A673 (cell line): ENCODE data around the gene METTL8. TPM values are rescaled to one million over a fixed set of nuclear protein-coding genes. Genes with fewer than 3 reads are reported as not detected.

Source experiments
- BruUV-seq: library from RNA; stranded (reverse); fragments of 400-500 nt; replicated peaks from 2 replicates; lab custom pipeline; 2021; lab: Mats Ljungman, UMichigan
- CTCF ChIA-PET: fragments of 300-600 bp; sonication (Branson Sonifier 250); formaldehyde crosslinking; loops from one replicate; lab custom pipeline; 2022; ENCODE audit warnings: antibody characterized with exemption; lab: Charles Lee
- POLR2A ChIA-PET: fragments of 300-600 bp; sonication (Branson Sonifier 250); formaldehyde crosslinking; loops from one replicate; lab custom pipeline; 2022; ENCODE audit warnings: antibody characterized with exemption; ENCODE audit not compliant: low non-redundant PET; lab: Charles Lee
- DNase-seq: peaks from one replicate; pipeline ENCODE4 v3.0.0-alpha.2; 2015; ENCODE audit warnings: low spot score
- H3K27ac ChIP-seq: fragments of 200-600 bp; sonication (generic); 2 replicates; pipeline ENCODE4 v1.5.1; 2016; ENCODE audit warnings: mixed run types, low read depth, mild to moderate bottlenecking, mixed read lengths, antibody characterized with exemption, low read length; ENCODE audit not compliant: poor library complexity, severe bottlenecking
- H3K27me3 ChIP-seq: fragments of 200-600 bp; sonication (generic); replicated peaks from 2 replicates; pipeline ENCODE4 v1.6.1; 2017; ENCODE audit warnings: mixed run types, low read depth, mild to moderate bottlenecking, mixed read lengths, antibody characterized with exemption, low read length; ENCODE audit not compliant: insufficient read depth, poor library complexity
- H3K36me3 ChIP-seq: fragments of 200-600 bp; sonication (generic); 2 replicates; pipeline ENCODE4 v1.6.1; 2016; ENCODE audit warnings: mixed run types, mild to moderate bottlenecking, mixed read lengths, antibody characterized with exemption, low read length; ENCODE audit not compliant: insufficient read depth, poor library complexity, severe bottlenecking
- H3K4me1 ChIP-seq: fragments of 200-600 bp; sonication (generic); 2 replicates; pipeline ENCODE4 v1.6.1; 2017; ENCODE audit warnings: mixed run types, mild to moderate bottlenecking, mixed read lengths, antibody characterized with exemption, low read length; ENCODE audit not compliant: insufficient read depth, poor library complexity, severe bottlenecking
- H3K4me3 ChIP-seq: fragments of 200-600 bp; sonication (generic); 2 replicates; pipeline ENCODE4 v1.5.1; 2016; ENCODE audit warnings: low read depth, mixed run types, mild to moderate bottlenecking, mixed read lengths, low read length; ENCODE audit not compliant: poor library complexity, severe bottlenecking
- H3K9me3 ChIP-seq: fragments of 200-600 bp; sonication (generic); 2 replicates; pipeline ENCODE4 v1.6.1; 2016; ENCODE audit warnings: mixed run types, low read depth, mild to moderate bottlenecking, mixed read lengths, antibody characterized with exemption, low read length; ENCODE audit not compliant: poor library complexity, severe bottlenecking
- CTCF ChIP-seq: fragments of 300-800, 200-600 bp; sonication (generic); conservative IDR thresholded peaks from 2 replicates; pipeline ENCODE4 v1.5.1; 2017; ENCODE audit warnings: low read depth, mild to moderate bottlenecking, antibody characterized with exemption, low read length, moderate library complexity, mixed read lengths
- EZH2 ChIP-seq: fragments of 200-600 bp; sonication (generic); IDR thresholded peaks from 2 replicates; pipeline ENCODE4 v1.6.1; 2017; ENCODE audit warnings: borderline replicate concordance, low read depth, mild to moderate bottlenecking, mixed read lengths, antibody characterized with exemption, low read length; ENCODE audit not compliant: poor library complexity, severe bottlenecking
- intact Hi-C: fragments of 100-400 bp; cut with micrococcal nuclease; formaldehyde crosslinking; loops from one replicate; pipeline ENCODE4 v1.10.0; 2022; ENCODE audit not compliant: unreplicated experiment
- total RNA-seq: library from RNA; stranded (reverse); gene quantifications from 2 replicates; pipeline ENCODE4 v1.2.3, GENCODE V29; 2021

METTL8 gene
- total RNA-seq, 1 experiment from 2014 or later = 33.5 TPM

- no peaks in the 10 kb centered on the region for H3K27me3 ChIP-seq
- POLR2A ChIA-PET = interaction anchor here (0.7 kb wide), 1 partner anchor 547 kb away, joined by 3 read pairs; no protein-coding TSS in a partner anchor
- no peak for DNase-seq
- no peak overlapping the region for H3K4me3 ChIP-seq
- H3K9me3 ChIP-seq = no peaks in the 10 kb centered on the region
- intact Hi-C loops = no loop called here
- CTCF ChIA-PET = no interaction called here
- H3K27ac ChIP-seq = no peak overlapping the region
- 0 out of 2 replicates have a peak, but pooled peaks have one; percentile 20 for TF ChIP-seq CTCF
- TF ChIP-seq EZH2 = no peak
- no TSS peak for BruUV-seq
- H3K4me1 ChIP-seq = no peaks in the 10 kb centered on the region
- peaks cover 73% of the 10 kb centered on the region for H3K36me3 ChIP-seq
These were observed 13.9 kb upstream of the METTL8 start for GRCh38 chr2:171447675-171448074.

- Histone ChIP-seq H3K4me3 (no peak overlapping the region), H3K36me3 (peaks cover 72% of the 10 kb centered on the region), H3K27ac (no peak overlapping the region), H3K4me1 (no peaks in the 10 kb centered on the region), H3K9me3 (no peaks in the 10 kb centered on the region), H3K27me3 (no peaks in the 10 kb centered on the region)
- ChIA-PET CTCF (no interaction called here), POLR2A (no interaction called here)
- DNase-seq = no peak
- TF ChIP-seq EZH2 = no peak
- TF ChIP-seq CTCF = no peak
- BruUV-seq = no TSS peak
- intact Hi-C loops = no loop called here
These were observed 7.7 kb upstream of the METTL8 start for GRCh38 chr2:171441470-171441869.

GRCh38 chr2:171436307-171436706, 2.5 kb upstream of the METTL8 start:
- TF ChIP-seq EZH2 (no peak), CTCF (no peak)
- ChIA-PET CTCF (no interaction called here), POLR2A (no interaction called here)
- intact Hi-C loops = no loop called here
- H3K36me3 ChIP-seq = peaks cover 45% of the 10 kb centered on the region
- BruUV-seq = no TSS peak
- no peak overlapping the region for H3K27ac ChIP-seq
- H3K27me3 ChIP-seq = no peaks in the 10 kb centered on the region
- H3K4me3 ChIP-seq = no peak overlapping the region
- H3K9me3 ChIP-seq = no peaks in the 10 kb centered on the region
- DNase-seq = no peak
- peaks cover 21% of the 10 kb centered on the region for H3K4me1 ChIP-seq
